K562 (cell line): ENCODE results near the gene HOMEZ. TPM values are rescaled to one million over a fixed set of nuclear protein-coding genes. Genes with fewer than 3 reads are reported as not detected.
A peak's percentile ranks its signal among the peaks of the same experiment; 100 is the strongest.

Experiments used
- ATF1 ChIP-seq, 2 experiments: fragments of 450-650 bp in 1 of 2; IDR thresholded peaks; 2 replicates each; pipeline ENCODE4 v1.6.1; 2016; ENCODE audit warnings: missing compliant biosample characterization in 1 of 2, missing genetic modification characterization in 1 of 2
- CREB3 ChIP-seq: fragments of 450-650 bp; conservative IDR thresholded peaks from 2 replicates; pipeline ENCODE4 v1.6.1; 2016; ENCODE audit warnings: missing genetic modification characterization, low read depth, mild to moderate bottlenecking, missing compliant biosample characterization, moderate library complexity
- E2F6 ChIP-seq, 2 experiments: IDR thresholded peaks; 2 replicates each; pipeline ENCODE4 v1.6.1; 2011; ENCODE audit warnings: borderline replicate concordance in 1 of 2, control low read depth in 1 of 2, low read depth in 1 of 2, low read length in 1 of 2, mild to moderate bottlenecking in 1 of 2, mixed read lengths in 1 of 2, moderate library complexity in 1 of 2; ENCODE audit not compliant: insufficient read depth in 1 of 2, insufficient read length in 1 of 2, poor library complexity in 1 of 2, severe bottlenecking in 1 of 2; ENCODE audit errors: extremely low read depth in 1 of 2
- FOXJ2 ChIP-seq: fragments of 200-800 bp; sonication (Bioruptor generic); IDR thresholded peaks from 2 replicates; pipeline ENCODE4 v1.6.1; 2016; ENCODE audit warnings: missing genetic modification characterization, missing compliant biosample characterization
- FOXM1 ChIP-seq, 2 experiments: fragments of 450-650 bp in 1 of 2; sonication (generic) in 1 of 2; formaldehyde crosslinking in 1 of 2; IDR thresholded peaks; 2 replicates each; pipeline versions ENCODE4 v1.6.1 to v1.9.0; 2017 to 2022; ENCODE audit warnings: low read depth in 2 of 2, mild to moderate bottlenecking in 2 of 2, missing genetic modification reagents in 1 of 2, moderate library complexity in 1 of 2
- HDAC1 ChIP-seq, 2 experiments: fragments of 450-650 bp; IDR thresholded peaks; 2 replicates each; pipeline ENCODE4 v1.6.1; 2016 to 2017; ENCODE audit warnings: inconsistent platforms in 1 of 2, mild to moderate bottlenecking in 1 of 2, moderate library complexity in 1 of 2
- ID3 ChIP-seq, 2 experiments: fragments of 250-450 bp in 1 of 2; fragments of 450-650 bp in 1 of 2; sonication (Bioruptor Pico) in 1 of 2; IDR thresholded peaks; 2 replicates each; pipeline versions ENCODE4 v1.6.1 to v1.8.0; 2016 to 2021; ENCODE audit warnings: mild to moderate bottlenecking in 2 of 2, moderate library complexity in 2 of 2, missing compliant biosample characterization in 1 of 2, missing genetic modification characterization in 1 of 2
- NEUROD1 ChIP-seq: fragments of 150-350 bp; IDR thresholded peaks from 2 replicates; pipeline ENCODE4 v1.6.1; 2014; ENCODE audit warnings: borderline replicate concordance, low read length, low read depth; ENCODE audit not compliant: partially characterized antibody
- POU5F1 ChIP-seq: fragments of 150-350 bp; IDR thresholded peaks from 2 replicates; pipeline ENCODE4 v1.6.1; 2014; ENCODE audit warnings: borderline replicate concordance, low read length, low read depth, mild to moderate bottlenecking; ENCODE audit not compliant: partially characterized antibody
- RHOXF2B ChIP-seq: fragments of 250-450 bp; sonication (Bioruptor Pico); conservative IDR thresholded peaks from 2 replicates; pipeline ENCODE4 v1.5.1; 2021
- SMAD3 ChIP-seq: fragments of 450-650 bp; formaldehyde crosslinking; conservative IDR thresholded peaks from 2 replicates; pipeline ENCODE4 v1.4.0; 2020; ENCODE audit warnings: mild to moderate bottlenecking
- SMAD4 ChIP-seq: fragments of 250-450 bp; sonication (Bioruptor Pico); conservative IDR thresholded peaks from 2 replicates; pipeline ENCODE4 v1.8.0; 2021; ENCODE audit warnings: inconsistent platforms, mild to moderate bottlenecking, moderate library complexity
- TOE1 ChIP-seq, 2 experiments: fragments of 450-650 bp in 1 of 2; sonication (generic) in 1 of 2; formaldehyde crosslinking in 1 of 2; IDR thresholded peaks; 2 replicates each; pipeline versions ENCODE4 v1.7.1 to v1.8.0; 2016 to 2022; ENCODE audit warnings: borderline replicate concordance in 2 of 2, mild to moderate bottlenecking in 2 of 2, antibody characterized with exemption in 1 of 2, inconsistent platforms in 1 of 2, low read depth in 1 of 2, missing genetic modification reagents in 1 of 2, moderate library complexity in 1 of 2
- ZNF589 ChIP-seq: fragments of 200-800 bp; sonication (Bioruptor generic); IDR thresholded peaks from 2 replicates; pipeline ENCODE4 v1.6.1; 2016; ENCODE audit warnings: low read depth, missing genetic modification characterization, missing compliant biosample characterization
- ZNF695 ChIP-seq: fragments of 450-650 bp; formaldehyde crosslinking; IDR thresholded peaks from 2 replicates; pipeline ENCODE4 v1.4.0; 2020; ENCODE audit warnings: mild to moderate bottlenecking, moderate library complexity
- polyA plus RNA-seq, 8 experiments: library from polyadenylated mRNA; depleted of rRNA in 4 of 8; stranded (reverse) in 5 of 8; unstranded in 3 of 8; fragments of >200 nt; fragmentation: Nextera tagmentation in 2 of 8; fragmentation: Illumina TruSeq in 1 of 8; extraction: Ambion mirVana in 2 of 8; extraction: Trizol in 1 of 8; gene quantifications; 2 replicates each; pipeline versions ENCODE4 v1.2.1 to v1.2.3, GENCODE V29; 2011 to 2014; ENCODE audit warnings: inconsistent platforms in 1 of 8, missing spikeins in 1 of 8
- total RNA-seq, 7 experiments: library from RNA; depleted of rRNA in 6 of 7; stranded (reverse); fragments of >200 nt in 6 of 7; fragmentation: Illumina TruSeq in 2 of 7; extraction: Trizol in 2 of 7; gene quantifications; 2 replicates each; pipeline versions ENCODE4 v1.2.1 to v1.2.3, GENCODE V29; 2011 to 2021; ENCODE audit warnings: low replicate concordance in 1 of 7
- TF ChIP-seq, protein P1 (sequence below): sonication (generic); formaldehyde crosslinking; IDR thresholded peaks from 2 replicates; pipeline ENCODE4 v1.8.0; 2022; ENCODE audit warnings: missing genetic modification reagents, mild to moderate bottlenecking, borderline replicate concordance

The HOMEZ gene
- total and polyA plus RNA-seq, 9 of the 15 experiments (the other 6 are each of a cell fraction or from before 2014, with no cell fraction given) = 3.0 to 30.2 (median 16.9) TPM

DNA sequence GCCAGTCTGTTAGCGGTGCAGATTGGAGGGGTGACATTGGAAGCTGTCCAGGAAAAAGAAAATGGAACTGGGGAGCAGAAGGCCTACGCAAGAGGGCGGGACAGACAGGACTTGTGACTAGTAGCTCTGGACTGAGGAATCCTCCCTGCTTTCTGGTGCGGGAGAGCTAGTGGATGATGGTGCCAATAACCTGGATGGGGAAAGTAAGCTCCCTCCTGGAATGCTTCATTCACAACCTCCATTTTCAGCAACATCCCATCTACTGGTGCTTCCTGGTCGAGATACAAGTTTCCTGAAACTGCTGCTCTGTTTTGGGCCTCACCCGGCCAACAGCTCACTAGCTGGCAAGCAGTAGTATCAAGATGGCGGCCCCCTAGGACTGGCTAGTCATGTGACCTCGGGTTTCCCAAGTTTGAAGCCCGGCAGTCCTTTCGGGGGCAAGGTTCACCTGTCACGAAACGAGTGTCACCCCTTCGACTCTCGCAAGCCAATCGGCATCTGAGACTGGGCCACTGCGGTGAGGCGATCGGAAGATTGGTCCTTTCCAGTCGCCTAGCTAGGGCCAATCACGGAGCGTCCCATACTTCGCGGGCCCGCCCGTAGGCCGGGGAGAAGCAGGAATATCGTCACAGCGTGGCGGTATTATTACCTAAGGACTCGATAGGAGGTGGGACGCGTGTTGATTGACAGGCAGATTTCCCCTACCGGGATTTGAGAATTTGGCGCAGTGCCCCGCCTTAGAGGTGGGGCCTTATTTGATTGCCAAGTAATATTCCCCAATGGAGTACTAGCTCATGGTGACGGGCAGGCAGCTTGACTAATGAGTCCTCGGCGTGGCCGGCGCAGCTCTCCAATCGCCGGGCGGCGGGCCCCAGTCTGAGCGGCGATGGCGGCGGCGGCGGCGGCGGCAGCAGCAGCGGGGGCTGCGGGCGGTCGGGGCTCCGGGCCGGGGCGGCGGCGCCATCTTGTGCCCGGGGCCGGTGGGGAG, 34.9 kb upstream of the HOMEZ start, which contains the start of gene PABPN1 (continued):
- peak; percentile 52 to 66 for TF ChIP-seq E2F6 (IDR thresholded peaks at IDR 0.05; ENCODE audit: borderline replicate concordance in 1 of 2, extremely low read depth in 1 of 2, insufficient read depth in 1 of 2, insufficient read length in 1 of 2, low read depth in 1 of 2, low read length in 1 of 2, poor library complexity in 1 of 2, severe bottlenecking in 1 of 2)
- 0 out of 2 replicates have a peak, but pooled peaks have one; percentile 51 for TF ChIP-seq CREB3 (tag)
- TF ChIP-seq ZNF589 (CRISPR knock-in tag) = peak; percentile 90
- TF ChIP-seq, protein P1, sequence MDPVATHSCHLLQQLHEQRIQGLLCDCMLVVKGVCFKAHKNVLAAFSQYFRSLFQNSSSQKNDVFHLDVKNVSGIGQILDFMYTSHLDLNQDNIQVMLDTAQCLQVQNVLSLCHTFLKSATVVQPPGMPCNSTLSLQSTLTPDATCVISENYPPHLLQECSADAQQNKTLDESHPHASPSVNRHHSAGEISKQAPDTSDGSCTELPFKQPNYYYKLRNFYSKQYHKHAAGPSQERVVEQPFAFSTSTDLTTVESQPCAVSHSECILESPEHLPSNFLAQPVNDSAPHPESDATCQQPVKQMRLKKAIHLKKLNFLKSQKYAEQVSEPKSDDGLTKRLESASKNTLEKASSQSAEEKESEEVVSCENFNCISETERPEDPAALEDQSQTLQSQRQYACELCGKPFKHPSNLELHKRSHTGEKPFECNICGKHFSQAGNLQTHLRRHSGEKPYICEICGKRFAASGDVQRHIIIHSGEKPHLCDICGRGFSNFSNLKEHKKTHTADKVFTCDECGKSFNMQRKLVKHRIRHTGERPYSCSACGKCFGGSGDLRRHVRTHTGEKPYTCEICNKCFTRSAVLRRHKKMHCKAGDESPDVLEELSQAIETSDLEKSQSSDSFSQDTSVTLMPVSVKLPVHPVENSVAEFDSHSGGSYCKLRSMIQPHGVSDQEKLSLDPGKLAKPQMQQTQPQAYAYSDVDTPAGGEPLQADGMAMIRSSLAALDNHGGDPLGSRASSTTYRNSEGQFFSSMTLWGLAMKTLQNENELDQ (CRISPR knock-in tag) = 0 out of 2 replicates have a peak, but pooled peaks have one; percentile 44
- TF ChIP-seq ZNF695 (CRISPR knock-in tag) = no peak
- peak; percentile 38; the same call in 1 of the 2 replicates for TF ChIP-seq FOXJ2 (tag)
- TF ChIP-seq ATF1 (CRISPR knock-in tag; IDR thresholded peaks at IDR 0.05) = peak; percentile 25; the same call in 1 of the 2 replicates
- TF ChIP-seq ATF1 (tag; IDR thresholded peaks at IDR 0.05) = peak; percentile 98
- no peak for TF ChIP-seq POU5F1
- TF ChIP-seq SMAD3 (CRISPR knock-in tag) = peak; percentile 38; the same call in 1 of the 2 replicates
- no peak for TF ChIP-seq ID3 (CRISPR knock-in tag; IDR thresholded peaks at IDR 0.05)
- peak; percentile 88; the same call in 1 of the 2 replicates for TF ChIP-seq ID3 (tag; IDR thresholded peaks at IDR 0.05)
- peak; percentile 99 for TF ChIP-seq TOE1 (IDR thresholded peaks at IDR 0.05; ENCODE audit: borderline replicate concordance)
- no peak for TF ChIP-seq TOE1 (CRISPR knock-in tag; IDR thresholded peaks at IDR 0.05; ENCODE audit: borderline replicate concordance, low read depth)
- peak; percentile 55 for TF ChIP-seq FOXM1 (IDR thresholded peaks at IDR 0.05; ENCODE audit: low read depth)
- TF ChIP-seq FOXM1 (CRISPR knock-in tag; IDR thresholded peaks at IDR 0.05; ENCODE audit: low read depth) = no peak
- peak; percentile 98 for TF ChIP-seq NEUROD1
- TF ChIP-seq HDAC1 (IDR thresholded peaks at IDR 0.05) = peak in 1 of 2 experiments; percentile 55; a peak in 2 of 4 replicates
- TF ChIP-seq RHOXF2B (CRISPR knock-in tag) = peak; percentile 44; the same call in 1 of the 2 replicates
- peak; percentile 42; the same call in 1 of the 2 replicates for TF ChIP-seq SMAD4 (CRISPR knock-in tag)
